HT1080 (cell line): Measurements from ENCODE around the gene POU2AF3. TPM values are rescaled to one million over a fixed set of nuclear protein-coding genes. Genes with fewer than 3 reads are reported as not detected.
"Not testable (repeated sequence)": the region's sequence is repeated elsewhere in the genome, so short reads cannot be mapped to it uniquely, and the experiment has no call there.

Experiments used
- DNase-seq: peaks from one replicate; pipeline ENCODE4 v3.0.0-alpha.2; 2015; ENCODE audit warnings: low read depth
- total RNA-seq: library from RNA; depleted of rRNA; stranded (reverse); fragments of >200 nt; shearing (Covaris generic); gene quantifications from 2 replicates; pipeline ENCODE4 v1.2.3, GENCODE V29; 2014

The POU2AF3 gene
- total RNA-seq, 1 experiment from 2014 or later = not detected

DNA sequence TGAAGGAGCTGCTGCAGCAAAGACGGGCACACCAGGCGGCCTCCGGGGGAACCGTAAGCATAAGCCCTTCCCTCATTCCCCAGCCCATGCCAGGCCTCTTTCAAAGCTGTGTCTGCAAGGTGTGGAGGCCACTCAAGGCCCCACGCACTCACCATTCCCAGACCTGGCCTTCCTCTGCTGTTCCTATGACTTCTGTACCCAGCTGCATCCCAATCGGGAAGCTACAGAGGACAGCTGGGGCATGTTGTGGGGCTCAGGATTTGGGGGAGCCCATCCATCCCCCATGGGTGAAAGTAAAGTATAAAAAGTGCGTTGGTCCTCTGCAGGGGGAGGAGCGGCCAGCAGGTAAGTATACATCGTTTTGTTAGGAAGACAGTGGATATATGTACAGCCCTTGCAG lies 2.2 kb downstream of the POU2AF3 start:
- no peak for DNase-seq

GRCh38 chr11:111301004-111301841 lies 2.9 kb downstream of the POU2AF3 start:
- DNase-seq = no peak

DNA sequence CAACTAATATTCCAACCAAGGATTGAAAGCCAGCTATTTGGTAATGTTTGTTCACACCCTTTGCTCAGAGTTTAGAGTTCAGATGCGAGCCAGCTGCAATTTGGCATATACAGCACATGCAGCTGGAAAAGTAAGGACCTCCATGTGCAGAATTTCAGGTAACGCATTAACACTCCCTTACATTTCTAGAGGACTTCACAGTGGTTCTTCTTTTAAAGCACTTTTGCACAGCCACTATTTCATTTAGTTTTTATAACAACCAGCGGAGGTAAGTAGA lies 3.4 kb downstream of the POU2AF3 start:
- DNase-seq = no peak

GRCh38 chr11:111302298-111302697 lies 4.0 kb downstream of the POU2AF3 start:
- DNase-seq = no peak

DNA sequence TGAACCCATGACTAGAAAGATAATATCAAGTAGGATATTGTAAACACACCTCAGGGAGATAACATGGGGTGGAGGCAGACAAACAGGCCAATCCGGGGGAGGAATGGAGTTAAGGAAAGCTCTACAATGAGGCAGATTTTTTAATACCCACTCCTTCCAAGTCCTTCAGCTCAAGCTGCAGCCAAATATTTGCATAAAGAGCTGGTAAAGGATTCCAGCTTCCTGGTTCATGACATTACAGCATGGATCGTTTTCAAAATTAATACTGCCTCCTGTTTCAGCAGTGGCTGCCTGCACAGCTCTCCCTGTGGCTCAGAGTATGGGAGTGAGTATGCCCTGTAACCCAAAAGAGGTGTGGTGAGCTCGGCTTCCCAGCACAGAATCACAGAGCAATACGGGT lies 5.1 kb downstream of the POU2AF3 start:
- no peak for DNase-seq

GRCh38 chr11:111305162-111305802 lies 6.9 kb downstream of the POU2AF3 start:
- DNase-seq = no peak

DNA sequence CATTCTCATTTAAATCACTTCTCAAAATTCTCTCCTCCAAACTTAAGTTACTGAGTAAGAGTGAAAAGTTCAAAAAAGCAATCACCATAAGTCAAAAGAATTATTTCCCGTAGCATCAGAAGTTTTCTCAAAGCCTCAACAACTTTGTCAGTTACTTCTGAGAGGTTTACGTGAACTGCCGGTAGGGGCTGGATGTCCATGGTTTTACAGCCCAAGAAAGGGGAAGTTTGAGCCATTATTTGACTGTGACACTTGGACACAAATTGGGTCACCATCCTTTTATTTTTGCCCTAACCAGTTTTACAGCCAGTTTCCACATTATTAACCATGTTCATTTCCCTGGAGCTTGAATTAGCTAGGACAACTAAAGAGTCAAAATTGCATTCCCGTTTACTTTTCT lies 7.5 kb downstream of the POU2AF3 start:
- no peak for DNase-seq

- DNase-seq = no peak
Measured at GRCh38 chr11:111306321-111306720, 8.0 kb downstream of the POU2AF3 start.

DNA sequence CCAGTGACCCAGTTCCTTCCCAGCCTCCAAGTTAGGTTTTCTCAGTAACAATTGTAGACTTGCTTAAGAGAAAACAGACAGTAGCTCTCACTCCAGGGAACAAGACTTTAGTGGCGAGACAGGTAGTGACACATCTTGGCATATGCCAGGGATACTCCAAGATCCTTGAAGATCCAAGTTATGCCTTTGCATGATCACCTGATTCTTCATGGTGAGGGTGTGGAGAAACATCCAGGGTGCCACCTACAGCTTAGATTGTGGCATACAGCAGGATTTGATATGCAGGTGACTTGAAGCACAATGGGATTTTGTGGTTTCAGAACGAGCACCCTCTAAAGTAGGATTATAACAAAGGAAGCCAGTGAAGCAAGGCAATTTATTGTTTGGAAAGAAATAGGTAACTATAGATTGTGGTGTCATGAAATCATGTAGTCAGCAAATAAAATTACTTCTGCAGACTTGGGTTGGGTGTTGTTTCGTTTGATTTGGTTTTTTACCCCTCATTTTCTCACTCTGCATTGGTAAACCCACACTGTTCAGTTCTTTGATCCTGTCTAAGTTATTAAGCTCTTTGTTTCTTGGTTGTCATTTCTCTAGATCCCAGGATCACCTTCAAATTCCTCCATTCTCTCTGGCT lies 9.2 kb downstream of the POU2AF3 start:
- DNase-seq = no peak

DNA sequence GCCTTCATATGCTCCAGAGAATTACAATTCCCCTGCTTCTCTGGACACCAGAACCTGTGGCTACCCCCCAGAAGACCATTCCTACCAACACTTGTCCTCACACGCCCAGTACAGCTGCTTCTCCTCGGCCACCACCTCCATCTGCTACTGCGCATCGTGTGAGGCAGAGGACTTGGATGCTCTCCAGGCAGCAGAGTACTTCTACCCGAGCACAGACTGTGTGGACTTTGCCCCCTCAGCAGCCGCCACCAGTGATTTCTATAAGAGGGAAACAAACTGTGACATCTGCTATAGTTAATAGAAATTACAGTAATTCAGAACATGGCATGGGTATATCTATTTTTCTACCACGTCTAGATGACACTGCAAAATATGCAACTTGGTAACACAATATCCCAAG lies 9.8 kb downstream of the POU2AF3 start:
- no peak for DNase-seq

DNA sequence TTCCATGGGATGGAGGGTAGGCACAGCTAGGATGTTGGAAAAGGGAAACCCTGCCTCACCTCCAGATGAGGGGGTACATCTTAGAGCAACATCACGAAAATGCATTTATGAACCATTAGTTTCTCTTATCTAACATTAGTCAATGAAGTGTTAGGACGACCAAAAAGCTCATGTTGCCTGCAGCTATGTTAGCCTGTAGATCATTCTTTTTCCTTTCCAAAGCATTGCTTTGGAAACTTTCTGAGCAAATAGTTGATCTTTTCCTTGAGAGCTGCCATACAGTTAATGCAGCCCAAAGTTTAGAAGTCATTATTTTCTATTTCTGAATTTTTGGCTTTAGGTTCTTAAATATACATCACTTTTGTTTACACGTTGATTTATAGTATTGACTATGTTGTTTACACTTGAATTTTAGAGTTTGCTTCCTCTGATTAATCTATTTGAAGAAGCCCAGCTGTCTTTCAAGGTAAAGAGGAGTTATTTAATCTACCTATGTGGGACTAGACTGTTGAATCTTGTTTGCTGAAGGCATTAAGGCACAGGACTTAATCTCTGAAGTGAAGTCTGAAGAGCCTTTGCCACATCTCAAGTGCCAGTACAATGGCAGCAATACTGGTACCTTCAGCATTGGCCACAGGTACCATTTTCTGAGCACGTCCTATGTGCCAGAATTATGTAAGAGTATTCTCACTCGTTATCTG lies 11.0 kb downstream of the POU2AF3 start:
- no peak for DNase-seq

DNA sequence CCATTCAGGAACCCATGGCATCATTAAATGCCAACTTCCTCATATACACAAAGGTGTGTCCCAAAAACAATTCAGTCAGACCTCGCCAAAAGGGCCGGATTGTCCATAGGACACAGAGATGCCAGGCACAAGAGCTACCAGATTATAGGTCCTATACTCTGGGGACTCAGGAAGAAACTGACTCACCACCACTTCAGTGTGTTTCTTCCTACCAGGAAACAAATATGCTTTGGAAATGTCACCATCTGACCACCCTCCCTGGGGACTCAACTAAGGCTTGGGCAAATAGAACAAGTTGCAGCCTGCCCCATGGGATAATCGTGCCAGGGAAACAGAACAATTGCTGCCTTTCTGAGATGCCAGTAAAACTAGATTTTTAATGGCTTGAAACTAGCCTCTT lies 11.7 kb downstream of the POU2AF3 start:
- DNase-seq = no peak

GRCh38 chr11:111310723-111311122 lies 12.4 kb downstream of the POU2AF3 start:
- no peak for DNase-seq

DNA sequence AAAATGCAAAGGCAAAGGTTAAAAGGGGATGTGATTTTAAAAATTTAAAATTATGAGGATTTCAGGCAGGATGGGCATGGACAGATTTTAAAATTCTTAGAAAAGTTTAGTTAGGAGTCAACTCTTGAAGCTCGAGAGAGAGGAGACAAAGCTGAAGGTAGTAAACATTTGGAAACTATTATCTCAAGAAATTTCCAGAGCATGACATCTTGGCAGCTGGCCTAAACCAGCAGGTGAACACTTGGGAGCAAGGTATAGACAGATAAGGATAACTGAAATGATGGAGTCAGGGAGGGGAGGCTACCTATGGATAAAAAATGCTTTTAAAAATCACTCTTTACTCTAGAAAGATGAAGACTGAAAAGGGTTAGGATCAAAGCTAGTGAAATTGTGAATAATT lies 13.7 kb downstream of the POU2AF3 start:
- DNase-seq = no peak

DNA sequence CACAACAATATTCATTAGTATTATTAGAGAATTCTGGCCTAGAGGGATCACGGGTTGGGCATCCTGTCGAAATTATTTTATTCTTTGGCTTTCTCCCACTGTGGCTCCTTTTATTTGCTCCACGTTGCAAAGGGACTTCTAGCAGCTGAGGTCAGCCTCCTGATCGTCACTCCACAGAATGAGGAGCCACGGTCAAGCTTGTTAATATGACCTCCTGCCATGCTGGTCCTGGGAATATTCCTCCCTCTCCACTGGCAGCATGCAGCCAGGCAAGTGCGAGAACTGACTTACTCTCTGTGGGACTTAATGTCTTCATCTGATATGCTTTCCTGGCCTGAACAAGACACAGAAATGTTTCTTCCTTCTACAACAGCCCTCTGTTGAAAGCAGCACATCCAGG lies 20.9 kb downstream of the POU2AF3 start:
- DNase-seq = no peak

GRCh38 chr11:111320199-111320598 lies 21.9 kb downstream of the POU2AF3 start:
- DNase-seq = not testable (repeated sequence)

- DNase-seq = no peak
Measured at GRCh38 chr11:111320728-111321568, 22.6 kb downstream of the POU2AF3 start.

GRCh38 chr11:111322534-111322933 lies 24.2 kb downstream of the POU2AF3 start:
- DNase-seq = no peak

DNA sequence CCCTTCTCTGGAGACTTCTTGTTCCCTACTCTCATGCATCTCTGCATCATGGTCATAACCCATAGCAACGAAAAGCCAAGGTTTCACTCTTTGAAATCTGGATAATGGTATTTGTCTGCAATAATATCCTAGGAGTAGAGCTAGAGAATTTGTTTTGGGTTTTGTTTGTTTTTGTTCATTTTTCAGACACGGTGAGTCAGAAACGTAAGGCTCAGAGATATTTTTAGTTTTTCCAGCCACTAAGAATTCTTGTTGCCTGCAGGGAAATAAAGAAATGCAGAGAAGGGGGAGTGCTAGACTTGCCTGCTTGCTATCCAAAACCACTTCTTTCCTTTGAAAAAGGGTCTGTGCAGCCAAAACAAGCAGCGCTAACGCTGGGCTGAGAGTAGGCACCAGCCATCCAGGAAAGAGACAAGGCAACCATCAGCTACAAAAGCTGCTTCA lies 26.0 kb downstream of the POU2AF3 start:
- DNase-seq = no peak

- no peak for DNase-seq
Measured at GRCh38 chr11:111325259-111325658, 26.9 kb downstream of the POU2AF3 start.

DNA sequence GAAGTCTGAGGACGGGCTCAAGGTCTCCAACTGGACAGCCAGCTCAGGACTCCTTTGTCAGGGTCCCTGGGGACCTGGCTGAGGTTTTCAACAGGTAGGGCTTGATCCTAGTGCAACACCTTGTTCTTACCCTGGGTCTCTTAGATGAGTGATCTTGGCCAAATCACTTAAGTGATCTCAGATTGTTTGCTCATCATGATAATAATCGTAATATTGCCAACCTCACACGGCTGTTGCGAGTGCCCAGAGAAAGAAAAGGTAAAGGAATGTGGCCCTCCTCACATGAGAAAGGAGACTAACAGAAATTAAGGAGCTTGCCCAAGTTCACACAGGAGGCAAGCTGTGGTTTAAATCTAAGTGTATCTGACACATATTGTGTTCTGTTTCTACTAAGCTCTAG lies 28.5 kb downstream of the POU2AF3 start:
- DNase-seq = no peak
